T-helper 1 cell (primary cell): ENCODE measurements around the gene GOLGA6L10.
"Not testable (repeated sequence)": the region's sequence is repeated elsewhere in the genome, so short reads cannot be mapped to it uniquely, and the experiment has no call there.

Source experiments
- DNase-seq, 5 donors: peaks; one replicate each; pipeline ENCODE4 v3.0.0-alpha.2; 2012 to 2020

The GOLGA6L10 gene

DNA sequence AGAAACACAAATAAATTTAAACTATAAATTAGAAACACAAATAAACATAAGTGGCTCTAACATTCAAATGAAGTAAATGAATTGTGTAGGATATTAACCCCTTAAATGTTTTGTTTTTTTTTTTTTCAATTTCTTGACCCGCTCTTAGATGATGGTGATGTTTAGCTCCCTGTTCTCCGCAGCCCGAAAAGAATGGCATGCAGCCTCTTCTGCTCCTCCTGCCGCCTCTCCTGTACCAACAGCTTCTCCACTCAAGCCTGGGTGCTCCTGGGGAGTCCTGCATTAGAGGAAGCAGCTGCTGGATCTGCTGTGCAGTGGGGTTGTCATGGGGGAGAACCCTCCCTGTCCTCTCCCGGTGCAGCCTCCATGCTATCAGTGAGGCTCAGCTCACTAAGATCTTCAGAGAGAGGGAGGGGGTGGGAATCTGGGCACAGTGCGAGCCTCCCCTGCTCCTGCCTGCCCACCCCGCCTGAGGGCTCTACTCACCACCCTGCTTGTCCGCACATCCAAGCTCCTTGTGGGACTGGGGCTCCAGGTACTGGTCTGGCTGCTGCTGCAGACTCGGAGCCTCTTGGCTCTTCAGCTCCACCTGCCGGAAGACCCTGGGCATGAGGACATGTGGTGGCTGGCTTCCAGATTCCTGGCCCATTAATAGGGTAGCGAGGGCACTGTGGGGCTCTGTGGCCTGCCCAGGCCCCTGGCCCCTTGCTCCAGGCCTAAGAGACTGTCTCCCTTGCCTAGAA lies 6.5 kb downstream of the GOLGA6L10 start:
- DNase-seq = peak in 2 of 5 donors; percentile 4 to 10

DNA sequence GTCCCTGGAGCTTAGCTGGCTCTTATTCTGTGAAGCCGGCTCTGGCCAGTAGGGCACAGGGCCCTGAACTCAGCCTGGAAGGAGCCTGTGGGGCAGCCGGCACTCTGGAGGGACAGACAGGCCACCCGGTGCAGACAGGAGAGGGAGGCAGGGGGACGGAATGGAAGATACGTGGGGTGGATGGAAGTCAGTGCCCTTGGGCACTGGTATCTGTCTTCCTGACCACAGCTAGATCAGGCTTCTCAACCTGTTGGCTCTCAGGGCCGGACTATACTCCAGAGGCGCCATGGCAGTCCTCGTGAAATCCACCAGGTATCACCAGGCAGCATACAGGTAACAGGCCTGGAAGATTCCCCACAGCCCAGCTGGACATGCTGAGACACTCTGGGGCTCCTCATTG lies 10.7 kb downstream of the GOLGA6L10 start:
- DNase-seq = not testable (repeated sequence)

DNA sequence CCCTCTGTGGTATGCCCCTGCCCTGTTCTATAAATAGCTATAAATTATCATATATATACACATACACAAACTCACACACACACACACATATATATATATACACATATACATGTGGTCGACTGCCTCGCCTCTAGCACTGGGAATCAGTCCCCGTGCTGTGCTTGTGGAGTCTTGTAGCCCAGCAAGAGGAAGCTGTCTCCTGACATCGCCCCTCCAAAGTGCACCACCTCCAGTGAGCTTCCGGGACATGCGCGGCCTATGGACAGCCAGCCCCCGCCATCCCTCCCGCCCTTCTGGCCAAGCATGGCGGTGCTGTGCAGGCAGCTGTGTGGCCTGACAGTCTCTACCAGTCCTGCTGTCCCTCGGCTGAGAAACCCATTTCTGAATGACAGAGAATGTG lies 11.2 kb downstream of the GOLGA6L10 start:
- DNase-seq = not testable (repeated sequence)

DNA sequence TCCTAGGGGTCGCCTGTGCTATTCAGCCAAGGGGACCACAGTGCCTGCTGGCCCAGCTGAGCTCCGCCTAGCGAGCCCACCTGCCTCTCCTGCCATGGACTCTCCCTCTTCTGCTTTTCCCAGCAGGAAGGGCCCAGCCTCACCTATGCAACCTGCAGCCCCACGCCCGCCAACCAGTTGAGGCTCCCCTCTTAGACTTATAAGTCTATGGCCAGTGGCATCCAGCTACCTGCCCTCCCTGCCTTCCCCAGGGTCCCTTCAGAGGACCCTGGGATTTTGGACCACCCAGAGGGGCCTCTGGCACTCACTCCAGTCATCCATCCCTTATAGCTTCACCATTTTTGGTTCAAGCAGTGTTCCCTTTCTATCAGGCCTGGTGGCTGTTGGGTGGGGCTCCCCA lies 12.2 kb downstream of the GOLGA6L10 start:
- DNase-seq = not testable (repeated sequence)

GRCh38 chr15:82336180-82336647 lies 13.1 kb downstream of the GOLGA6L10 start:
- not testable (repeated sequence) for DNase-seq

DNA sequence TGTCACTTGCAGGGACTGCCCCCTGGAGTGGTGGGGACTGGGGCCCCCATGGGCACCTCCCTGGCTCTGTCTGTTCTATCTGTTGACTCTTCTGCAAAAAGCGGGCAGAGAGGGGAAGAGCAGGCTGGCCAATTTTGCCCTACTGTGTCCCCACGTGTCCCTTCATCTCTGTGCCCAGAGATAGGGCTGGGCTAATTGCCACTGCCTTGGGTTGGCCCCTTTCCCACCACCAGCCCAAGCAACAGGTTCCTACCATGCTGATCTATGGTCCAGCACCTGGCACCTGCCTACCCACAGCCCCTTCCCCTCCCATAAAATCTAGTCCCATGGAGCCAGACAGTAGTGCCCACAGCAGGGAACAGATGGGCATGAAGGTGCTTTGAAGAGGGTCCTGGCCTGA lies 14.3 kb downstream of the GOLGA6L10 start:
- not testable (repeated sequence) for DNase-seq

DNA sequence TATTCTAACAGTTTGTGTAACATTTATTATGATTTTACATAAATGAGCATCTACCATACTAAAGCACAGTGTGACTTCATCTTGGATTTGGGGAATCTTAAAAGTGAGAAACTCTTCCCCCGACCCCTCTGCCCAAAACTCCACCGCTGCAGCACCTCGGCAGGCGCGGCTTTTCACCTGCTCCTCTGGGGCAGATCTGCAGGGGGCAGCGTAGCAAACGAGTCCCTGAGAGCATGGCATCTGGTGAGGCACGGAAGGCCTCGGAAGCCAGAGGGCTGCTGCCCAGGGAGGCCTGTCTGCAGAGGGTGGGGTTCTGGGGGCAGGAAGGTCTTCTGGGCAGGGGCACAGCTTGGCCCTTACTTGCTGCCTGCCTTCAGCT lies 14.7 kb downstream of the GOLGA6L10 start:
- not testable (repeated sequence) for DNase-seq

- not testable (repeated sequence) for DNase-seq
These were observed 15.4 kb downstream of the GOLGA6L10 start for GRCh38 chr15:82333603-82334553.

GRCh38 chr15:82332711-82333602 lies 16.3 kb downstream of the GOLGA6L10 start:
- DNase-seq = not testable (repeated sequence)

DNA sequence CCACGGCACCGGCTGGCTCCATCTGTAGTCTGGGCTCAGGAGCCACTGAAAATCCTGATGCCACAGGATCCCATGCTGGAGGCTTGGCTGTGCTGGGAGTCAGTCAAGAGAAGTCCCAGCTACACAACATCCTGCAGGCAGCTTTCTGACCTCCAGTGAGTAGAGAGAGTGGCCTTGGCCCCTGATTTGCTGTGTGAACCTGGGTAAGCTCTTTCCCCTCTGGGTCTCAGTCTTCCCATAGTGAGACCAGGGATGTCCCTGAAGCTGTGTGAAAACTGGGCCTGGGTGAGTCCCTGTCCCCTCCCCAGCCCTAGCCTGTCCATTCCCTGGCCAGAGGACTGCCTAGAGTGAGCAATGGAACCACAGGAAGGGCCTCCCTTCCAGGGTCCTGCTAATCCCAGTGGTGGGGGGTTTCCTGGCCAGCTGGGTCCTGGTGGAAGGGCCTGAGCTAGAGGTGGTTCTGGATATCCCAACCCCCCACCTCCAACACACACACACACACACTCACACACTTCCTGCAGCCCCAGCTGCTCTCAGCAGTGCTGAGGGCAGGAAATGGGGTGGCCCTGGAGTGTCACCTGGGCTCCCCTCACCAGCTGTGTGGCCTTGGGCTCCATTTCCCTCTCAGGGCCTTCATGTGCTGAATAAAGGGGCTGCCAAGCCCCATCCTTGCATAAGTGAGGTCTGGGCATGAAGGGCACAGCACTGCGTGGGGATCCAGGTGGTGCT lies 17.5 kb downstream of the GOLGA6L10 start:
- not testable (repeated sequence) for DNase-seq

- DNase-seq = not testable (repeated sequence)
These were observed 18.4 kb downstream of the GOLGA6L10 start for GRCh38 chr15:82330921-82331320.

GRCh38 chr15:82329039-82329438 lies 20.2 kb downstream of the GOLGA6L10 start:
- DNase-seq = not testable (repeated sequence)

- DNase-seq = not testable (repeated sequence)
These were observed 21.9 kb downstream of the GOLGA6L10 start for GRCh38 chr15:82327372-82327771.

- DNase-seq = not testable (repeated sequence)
These were observed 22.4 kb downstream of the GOLGA6L10 start for GRCh38 chr15:82326896-82327295.

GRCh38 chr15:82325646-82326045 lies 23.6 kb downstream of the GOLGA6L10 start:
- not testable (repeated sequence) for DNase-seq

GRCh38 chr15:82324831-82325230 lies 24.4 kb downstream of the GOLGA6L10 start:
- not testable (repeated sequence) for DNase-seq

GRCh38 chr15:82322488-82322887 lies 26.8 kb downstream of the GOLGA6L10 start:
- DNase-seq = not testable (repeated sequence)

DNA sequence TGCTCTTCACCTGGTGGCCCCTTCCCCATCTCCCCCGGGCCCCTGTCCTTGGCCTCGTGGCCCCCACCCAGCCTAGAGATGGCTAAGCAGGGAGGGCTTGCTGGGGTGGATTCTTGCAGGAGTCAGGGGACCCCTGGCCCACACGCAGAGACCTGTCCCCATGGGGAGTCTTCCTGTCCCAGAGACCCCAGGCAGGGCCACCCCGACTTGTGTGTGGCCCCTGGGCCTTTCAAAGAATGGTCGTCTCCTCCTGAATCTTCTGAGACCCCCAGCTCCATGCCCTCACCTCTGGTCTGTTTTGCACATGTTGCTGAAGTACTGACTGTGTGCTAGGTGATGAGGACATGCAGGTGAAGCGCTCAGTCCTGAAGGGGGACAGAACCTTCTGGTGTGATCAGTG lies 28.4 kb downstream of the GOLGA6L10 start:
- DNase-seq = not testable (repeated sequence)

GRCh38 chr15:82319522-82320278 lies 29.6 kb downstream of the GOLGA6L10 start:
- DNase-seq = not testable (repeated sequence)

DNA sequence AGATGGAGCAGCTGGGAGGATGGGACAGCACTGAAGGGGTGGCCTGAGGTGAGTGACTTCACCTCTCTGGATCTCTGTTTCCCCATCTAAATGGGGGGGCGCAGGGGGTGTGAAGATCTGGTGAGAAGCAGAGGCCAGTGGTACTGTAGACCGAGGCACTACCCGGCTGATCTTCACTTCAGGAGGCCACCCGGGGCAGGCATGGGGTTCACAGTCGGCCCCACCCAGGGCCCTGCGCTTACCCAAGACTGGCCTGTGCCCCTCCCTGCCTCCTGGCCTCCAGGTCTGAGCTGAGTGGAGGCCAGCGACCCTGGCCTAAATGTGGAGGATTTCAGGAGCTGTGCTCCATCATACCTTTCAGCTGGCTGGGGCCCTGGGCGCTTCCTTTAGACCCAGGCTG lies 31.0 kb downstream of the GOLGA6L10 start:
- DNase-seq = not testable (repeated sequence)

DNA sequence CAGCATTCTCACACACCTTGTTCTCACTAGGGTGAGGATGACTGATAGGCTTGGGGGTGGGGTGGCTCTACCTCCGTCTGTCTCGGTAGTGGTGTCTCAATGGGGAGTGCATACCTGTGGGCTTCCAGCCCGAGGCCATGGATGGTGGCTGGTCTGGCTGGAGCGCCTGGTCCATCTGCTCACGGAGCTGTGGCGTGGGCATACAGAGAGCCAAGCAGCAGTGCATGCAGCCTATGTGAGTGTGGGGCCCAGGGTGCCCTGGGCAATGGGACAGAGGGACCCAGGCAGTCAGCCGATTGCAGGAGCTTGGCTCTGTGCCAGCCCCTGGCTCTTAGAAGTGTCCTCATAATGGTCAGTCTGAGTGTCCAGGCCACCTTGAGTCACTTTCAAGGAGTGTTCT lies 31.8 kb downstream of the GOLGA6L10 start:
- not testable (repeated sequence) for DNase-seq
